Natural killer cell (primary cell): ENCODE results near the gene DOC2B. TPM values are rescaled to one million over a fixed set of nuclear protein-coding genes. Genes with fewer than 3 reads are reported as not detected.
"Not testable (repeated sequence)": the region's sequence is repeated elsewhere in the genome, so short reads cannot be mapped to it uniquely, and the experiment has no call there.

Source experiments
- ATAC-seq, 3 donors: fragments of 150-1000 bp in 2 of 3; fragments of 200-7000 bp in 1 of 3; cut with Tn5 transposase; 1 replicate in 1 of 3; 2 replicates in 2 of 3; pipeline ENCODE4 v1.10.0; 2021; ENCODE audit warnings: mild to moderate bottlenecking in 2 of 3, moderate library complexity in 2 of 3
- DNase-seq, 2 donors: peaks; one replicate each; pipeline versions ENCODE4 v3.0.0 to v3.0.0-alpha.2; 2013 to 2021; ENCODE audit warnings: mixed read lengths in 1 of 2
- H3K27ac ChIP-seq: one replicate; pipeline ENCODE4 v1.5.1; 2013; ENCODE audit warnings: mild to moderate bottlenecking, low read length
- H3K27me3 ChIP-seq: one replicate; pipeline ENCODE4 v1.6.1; 2013; ENCODE audit warnings: low read length; ENCODE audit not compliant: control insufficient read depth, insufficient read depth
- H3K36me3 ChIP-seq: one replicate; pipeline ENCODE4 v1.6.1; 2013; ENCODE audit warnings: low read length; ENCODE audit not compliant: control insufficient read depth, insufficient read depth
- H3K4me1 ChIP-seq: one replicate; pipeline ENCODE4 v1.6.1; 2013; ENCODE audit warnings: low read length; ENCODE audit not compliant: control insufficient read depth, insufficient read depth
- H3K4me3 ChIP-seq: one replicate; pipeline ENCODE4 v1.5.1; 2013; ENCODE audit warnings: low read length
- H3K9me3 ChIP-seq: one replicate; pipeline ENCODE4 v1.6.1; 2013; ENCODE audit warnings: low read length; ENCODE audit not compliant: control insufficient read depth, insufficient read depth
- H3K27ac Mint-ChIP-seq, 2 donors: one replicate each; pipeline ENCODE4 v1.8.0; 2022; ENCODE audit warnings: mild to moderate bottlenecking in 2 of 2, mixed read lengths in 2 of 2, moderate library complexity in 1 of 2
- H3K27me3 Mint-ChIP-seq, 2 donors: one replicate each; pipeline ENCODE4 v1.8.0; 2022; ENCODE audit warnings: low read depth in 2 of 2, mixed read lengths in 2 of 2
- H3K36me3 Mint-ChIP-seq: one replicate; pipeline ENCODE4 v1.8.0; 2022; ENCODE audit warnings: mixed read lengths
- H3K4me1 Mint-ChIP-seq, 2 donors: one replicate each; pipeline ENCODE4 v1.8.0; 2022; ENCODE audit warnings: mixed read lengths in 2 of 2
- H3K4me3 Mint-ChIP-seq: one replicate; pipeline ENCODE4 v1.8.0; 2022; ENCODE audit warnings: mild to moderate bottlenecking, moderate library complexity, mixed read lengths
- H3K9me3 Mint-ChIP-seq, 2 donors: one replicate each; pipeline ENCODE4 v1.8.0; 2022; ENCODE audit warnings: mixed read lengths in 2 of 2
- CTCF ChIP-seq: fragments of 200-600 bp; IDR thresholded peaks from one replicate; pipeline ENCODE4 v1.8.0; 2022; ENCODE audit warnings: antibody characterized with exemption
- WGBS: methylation state at CpG from one replicate; pipeline ENCODE4 v1.1.7; 2013; ENCODE audit warnings: missing lambda C conversion rate; ENCODE audit not compliant: insufficient coverage; 5-methylcytosine and 5-hydroxymethylcytosine counted together
- intact Hi-C: fragments of 100-400 bp; cut with micrococcal nuclease; formaldehyde crosslinking; loops from one replicate; pipeline ENCODE4 v1.14.2; 2022
- total RNA-seq, 4 donors: library from RNA; stranded (reverse); fragments of 120-200 nt in 1 of 4; gene quantifications; one replicate each; pipeline versions ENCODE4 v1.2.3 to v1.2.4, GENCODE V29; 2013 to 2022

The DOC2B gene
- total RNA-seq, 3 donors from 2014 or later (not counting 1 experiment from before 2014, with no cell fraction given), result 0.07 to 0.20 TPM; not detected in 1

GRCh38 chr17:202501-202951 is 21.1 kb upstream of the DOC2B start:
- no peaks in the 10 kb centered on the region for H3K9me3 ChIP-seq
- H3K9me3 Mint-ChIP-seq, result peaks cover 2 to 5% of the 10 kb centered on the region in 2 donors
- H3K27me3 Mint-ChIP-seq, result peaks cover 7 to 8% of the 10 kb centered on the region in 2 donors
- ATAC-seq, result no peak
- DNase-seq, result no peak
- no peak overlapping the region for H3K27ac ChIP-seq
- H3K4me1 ChIP-seq, result no peaks in the 10 kb centered on the region
- intact Hi-C loops, result no loop called here
- no peaks in the 10 kb centered on the region for H3K36me3 ChIP-seq
- H3K27me3 ChIP-seq, result peaks cover 6% of the 10 kb centered on the region
- WGBS, result 86% methylated on average over 23 of the region's 23 CpGs
- no peaks in the 10 kb centered on the region for H3K36me3 Mint-ChIP-seq
- H3K4me1 Mint-ChIP-seq, result no peaks in the 10 kb centered on the region
- no peak overlapping the region for H3K27ac Mint-ChIP-seq
- H3K4me3 Mint-ChIP-seq, result no peak overlapping the region
- TF ChIP-seq CTCF, result no peak
- H3K4me3 ChIP-seq, result no peak overlapping the region

GRCh38 chr17:201736-202135 is 20.3 kb upstream of the DOC2B start:
- H3K9me3 Mint-ChIP-seq, H3K27ac ChIP-seq, H3K4me1 Mint-ChIP-seq, DNase-seq, H3K36me3 ChIP-seq, H3K4me3 Mint-ChIP-seq, H3K4me3 ChIP-seq, intact Hi-C loops, H3K36me3 Mint-ChIP-seq, H3K27me3 ChIP-seq, H3K4me1 ChIP-seq, H3K27me3 Mint-ChIP-seq, H3K9me3 ChIP-seq, ATAC-seq, H3K27ac Mint-ChIP-seq: not testable (repeated sequence)
- WGBS, result 81% methylated on average over 7 of the region's 13 CpGs

- H3K9me3 ChIP-seq, H3K4me3 ChIP-seq, H3K27ac ChIP-seq, H3K27me3 Mint-ChIP-seq, H3K4me3 Mint-ChIP-seq, H3K27ac Mint-ChIP-seq, H3K36me3 ChIP-seq, H3K4me1 ChIP-seq, H3K36me3 Mint-ChIP-seq, intact Hi-C loops, ATAC-seq, DNase-seq, H3K27me3 ChIP-seq, H3K4me1 Mint-ChIP-seq, H3K9me3 Mint-ChIP-seq: not testable (repeated sequence)
- WGBS, result 82% methylated on average over 5 of the region's 16 CpGs
These were observed 19.8 kb upstream of the DOC2B start for GRCh38 chr17:201257-201656.

GRCh38 chr17:200586-200985 is 19.1 kb upstream of the DOC2B start:
- no peak for DNase-seq
- Histone ChIP-seq H3K27me3 (peaks cover 5% of the 10 kb centered on the region), H3K4me3 (no peak overlapping the region), H3K36me3 (no peaks in the 10 kb centered on the region), H3K27ac (no peak overlapping the region), H3K4me1 (no peaks in the 10 kb centered on the region), H3K9me3 (no peaks in the 10 kb centered on the region)
- 88% methylated on average over 10 of the region's 10 CpGs for WGBS
- Mint-ChIP-seq H3K4me3 (no peak overlapping the region), H3K27ac (no peak overlapping the region), H3K27me3 (peaks cover 2 to 7% of the 10 kb centered on the region in 2 donors), H3K4me1 (no peaks in the 10 kb centered on the region), H3K36me3 (no peaks in the 10 kb centered on the region), H3K9me3 (no peaks in the 10 kb centered on the region)
- no peak for ATAC-seq
- intact Hi-C loops, result no loop called here
- no peak for TF ChIP-seq CTCF
